LNCaP clone FGC (cell line): ENCODE data around the gene CTBP2.

ENCODE experiments used
- DNase-seq: peaks from one replicate; pipeline ENCODE4 v3.0.0-alpha.2; 2011; ENCODE audit warnings: low read depth
- H3K4me3 ChIP-seq: 2 replicates; pipeline ENCODE4 v1.5.1; 2011; ENCODE audit warnings: mild to moderate bottlenecking, low read depth, low read length, control low read depth
- CTCF ChIP-seq: IDR thresholded peaks from 2 replicates; pipeline ENCODE4 v1.5.1; 2012; ENCODE audit warnings: mild to moderate bottlenecking; ENCODE audit not compliant: control insufficient read depth, insufficient read depth; ENCODE audit errors: extremely low read depth

CTBP2 gene

GRCh38 chr10:125111118-125111727 is 49.1 kb downstream of the CTBP2 start:
- no peak for TF ChIP-seq CTCF
- no peak overlapping the region for H3K4me3 ChIP-seq
- no peak for DNase-seq

- H3K4me3 ChIP-seq = no peak overlapping the region
- no peak for DNase-seq
- no peak for TF ChIP-seq CTCF
Observed at GRCh38 chr10:125107965-125108580, 52.3 kb downstream of the CTBP2 start.

GRCh38 chr10:125107166-125107949 is 53.0 kb downstream of the CTBP2 start:
- TF ChIP-seq CTCF = no peak
- no peak for DNase-seq
- H3K4me3 ChIP-seq = no peak overlapping the region

GRCh38 chr10:125106586-125106985 is 53.8 kb downstream of the CTBP2 start:
- H3K4me3 ChIP-seq = no peak overlapping the region
- TF ChIP-seq CTCF = no peak
- no peak for DNase-seq

GRCh38 chr10:125105706-125106255 is 54.6 kb downstream of the CTBP2 start:
- DNase-seq = no peak
- TF ChIP-seq CTCF = no peak
- H3K4me3 ChIP-seq = no peak overlapping the region

- TF ChIP-seq CTCF = no peak
- no peak for DNase-seq
- no peak overlapping the region for H3K4me3 ChIP-seq
Observed at GRCh38 chr10:125105155-125105554, 55.2 kb downstream of the CTBP2 start.
